Measurements from ENCODE around the gene PRKAG1. TPM values are rescaled to one million over a fixed set of nuclear protein-coding genes. Genes with fewer than 3 reads are reported as not detected.

Gene PRKAG1
- total and polyA plus RNA-seq, 4 donors, result 43.2 to 75.2 (median 69.9) TPM

GRCh38 chr12:48970702-48971334 lies 47.8 kb downstream of the PRKAG1 start:
- Histone ChIP-seq H3K4me3 (ENCODE audit: low read depth, low read length) (peak overlapping the region; percentile 39), H3K9me3 (ENCODE audit: control insufficient read depth, insufficient read depth, low read length) (no peaks in the 10 kb centered on the region), H3K27ac (ENCODE audit: low read depth, low read length) (no peak overlapping the region), H3K36me3 (ENCODE audit: control insufficient read depth, insufficient read depth, low read length) (peaks cover 9% of the 10 kb centered on the region), H3K27me3 (ENCODE audit: control insufficient read depth, insufficient read depth, low read length) (peaks cover 84% of the 10 kb centered on the region), H3K4me1 (ENCODE audit: control insufficient read depth, insufficient read depth, low read length) (peaks cover 35% of the 10 kb centered on the region)
- DNase-seq (ENCODE audit: low read depth in 4 of 6, low spot score in 6 of 6), result no peak
- 13% methylated on average over 4 of the region's 10 CpGs for WGBS (ENCODE audit: insufficient coverage)

DNA sequence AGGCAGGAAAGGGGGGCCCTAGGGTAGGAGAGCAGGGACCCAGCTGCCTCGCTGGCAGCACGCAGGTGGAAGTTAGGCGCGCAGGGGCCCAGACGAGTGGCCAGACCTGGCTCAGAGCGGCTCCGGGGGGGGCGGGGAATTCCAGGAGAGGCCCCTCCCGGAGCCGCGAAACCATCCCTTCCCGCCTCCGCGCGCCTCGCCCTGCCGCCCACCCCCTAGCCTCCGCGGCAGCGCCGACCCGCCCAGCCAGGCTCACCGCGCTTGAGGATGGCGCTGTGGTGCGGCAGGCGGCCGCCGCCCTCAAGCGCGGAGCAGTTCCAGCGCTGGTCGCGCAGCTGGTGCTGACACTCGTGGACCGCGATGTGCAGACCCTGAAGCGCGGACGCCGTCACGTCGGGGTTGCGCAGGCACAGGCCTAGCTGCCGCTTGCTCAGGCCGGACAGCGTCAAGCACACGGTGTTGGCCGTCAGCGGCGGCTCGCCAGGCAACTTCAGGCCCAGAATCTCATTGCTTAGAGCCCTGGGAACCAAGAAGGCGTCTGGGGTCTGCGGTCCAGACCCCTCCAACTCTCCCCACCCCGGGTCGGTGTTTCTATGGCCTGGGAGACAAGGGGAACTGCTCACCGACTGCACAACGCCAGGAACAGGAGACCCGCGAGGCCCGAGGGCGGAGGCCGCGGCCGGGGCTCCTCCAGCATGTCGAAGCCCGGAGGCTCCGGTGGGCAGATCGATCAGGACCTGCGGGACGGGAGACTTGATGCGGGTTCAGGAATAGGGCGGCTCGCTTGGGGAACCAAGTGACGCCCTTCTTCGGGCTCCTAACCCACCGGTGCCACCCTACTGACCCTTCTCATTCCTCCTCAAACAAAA lies 48.5 kb downstream of the PRKAG1 start:
- Histone ChIP-seq H3K9me3 (ENCODE audit: control insufficient read depth, insufficient read depth, low read length) (no peaks in the 10 kb centered on the region), H3K4me1 (ENCODE audit: control insufficient read depth, insufficient read depth, low read length) (peaks cover 35% of the 10 kb centered on the region), H3K4me3 (ENCODE audit: low read depth, low read length) (peak overlapping the region; percentile 24), H3K27me3 (ENCODE audit: control insufficient read depth, insufficient read depth, low read length) (peaks cover 77% of the 10 kb centered on the region), H3K27ac (ENCODE audit: low read depth, low read length) (no peak overlapping the region), H3K36me3 (ENCODE audit: control insufficient read depth, insufficient read depth, low read length) (peaks cover 9% of the 10 kb centered on the region)
- DNase-seq (ENCODE audit: low read depth in 4 of 6, low spot score in 6 of 6), result peak in 2 of 6 donors; percentile 46 to 52
- 6% methylated on average over 74 of the region's 77 CpGs for WGBS (ENCODE audit: insufficient coverage)

GRCh38 chr12:48969160-48969771 lies 49.3 kb downstream of the PRKAG1 start:
- Histone ChIP-seq H3K27ac (ENCODE audit: low read depth, low read length) (no peak overlapping the region), H3K9me3 (ENCODE audit: control insufficient read depth, insufficient read depth, low read length) (no peaks in the 10 kb centered on the region), H3K27me3 (ENCODE audit: control insufficient read depth, insufficient read depth, low read length) (peaks cover 70% of the 10 kb centered on the region), H3K36me3 (ENCODE audit: control insufficient read depth, insufficient read depth, low read length) (peaks cover 9% of the 10 kb centered on the region), H3K4me3 (ENCODE audit: low read depth, low read length) (no peak overlapping the region), H3K4me1 (ENCODE audit: control insufficient read depth, insufficient read depth, low read length) (peaks cover 35% of the 10 kb centered on the region)
- 20% methylated on average over 5 of the region's 8 CpGs for WGBS (ENCODE audit: insufficient coverage)
- no peak for DNase-seq (ENCODE audit: low read depth in 4 of 6, low spot score in 6 of 6)

- peaks cover 62% of the 10 kb centered on the region for H3K27me3 ChIP-seq (ENCODE audit: control insufficient read depth, insufficient read depth, low read length)
- peaks cover 35% of the 10 kb centered on the region for H3K4me1 ChIP-seq (ENCODE audit: control insufficient read depth, insufficient read depth, low read length)
- H3K9me3 ChIP-seq (ENCODE audit: control insufficient read depth, insufficient read depth, low read length), result no peaks in the 10 kb centered on the region
- WGBS (ENCODE audit: insufficient coverage), result 54% methylated on average over 3 of the region's 3 CpGs
- no peak overlapping the region for H3K27ac ChIP-seq (ENCODE audit: low read depth, low read length)
- no peak overlapping the region for H3K4me3 ChIP-seq (ENCODE audit: low read depth, low read length)
- peaks cover 9% of the 10 kb centered on the region for H3K36me3 ChIP-seq (ENCODE audit: control insufficient read depth, insufficient read depth, low read length)
- DNase-seq (ENCODE audit: low read depth in 4 of 6, low spot score in 6 of 6), result no peak
Measured at GRCh38 chr12:48968467-48968866, 50.1 kb downstream of the PRKAG1 start.

DNA sequence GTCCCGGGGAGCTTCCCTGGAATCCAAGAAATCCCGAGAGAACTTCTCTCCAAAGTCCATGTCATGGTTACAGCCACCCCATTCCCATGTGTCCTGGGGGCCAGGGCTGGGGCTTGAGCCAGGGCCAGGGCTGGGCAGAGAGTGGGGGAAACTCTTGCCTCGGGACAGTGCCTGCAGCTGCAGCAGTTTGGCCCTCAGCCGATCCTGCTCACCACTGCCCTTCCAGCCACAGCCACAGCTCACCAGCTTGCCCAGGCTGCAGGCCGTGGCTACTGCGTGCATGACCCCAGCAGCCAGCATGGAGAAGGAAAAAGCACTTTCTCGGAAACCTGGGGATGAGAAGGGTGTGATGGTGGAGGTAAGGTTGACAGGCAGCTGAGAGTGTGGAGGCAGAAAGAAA lies 50.6 kb downstream of the PRKAG1 start:
- WGBS (ENCODE audit: insufficient coverage), result 36% methylated on average over 3 of the region's 7 CpGs
- no peak for DNase-seq (ENCODE audit: low read depth in 4 of 6, low spot score in 6 of 6)
- peaks cover 35% of the 10 kb centered on the region for H3K4me1 ChIP-seq (ENCODE audit: control insufficient read depth, insufficient read depth, low read length)
- H3K4me3 ChIP-seq (ENCODE audit: low read depth, low read length), result no peak overlapping the region
- H3K36me3 ChIP-seq (ENCODE audit: control insufficient read depth, insufficient read depth, low read length), result peaks cover 9% of the 10 kb centered on the region
- no peak overlapping the region for H3K27ac ChIP-seq (ENCODE audit: low read depth, low read length)
- H3K9me3 ChIP-seq (ENCODE audit: control insufficient read depth, insufficient read depth, low read length), result no peaks in the 10 kb centered on the region
- H3K27me3 ChIP-seq (ENCODE audit: control insufficient read depth, insufficient read depth, low read length), result peaks cover 58% of the 10 kb centered on the region

GRCh38 chr12:48966177-48966895 lies 52.2 kb downstream of the PRKAG1 start:
- WGBS (ENCODE audit: insufficient coverage), result 55% methylated on average over 20 of the region's 20 CpGs
- no peak overlapping the region for H3K27ac ChIP-seq (ENCODE audit: low read depth, low read length)
- H3K4me3 ChIP-seq (ENCODE audit: low read depth, low read length), result no peak overlapping the region
- H3K4me1 ChIP-seq (ENCODE audit: control insufficient read depth, insufficient read depth, low read length), result peaks cover 22% of the 10 kb centered on the region
- no peak for DNase-seq (ENCODE audit: low read depth in 4 of 6, low spot score in 6 of 6)
- no peaks in the 10 kb centered on the region for H3K9me3 ChIP-seq (ENCODE audit: control insufficient read depth, insufficient read depth, low read length)
- H3K27me3 ChIP-seq (ENCODE audit: control insufficient read depth, insufficient read depth, low read length), result peaks cover 42% of the 10 kb centered on the region
- peaks cover 9% of the 10 kb centered on the region for H3K36me3 ChIP-seq (ENCODE audit: control insufficient read depth, insufficient read depth, low read length)

DNA sequence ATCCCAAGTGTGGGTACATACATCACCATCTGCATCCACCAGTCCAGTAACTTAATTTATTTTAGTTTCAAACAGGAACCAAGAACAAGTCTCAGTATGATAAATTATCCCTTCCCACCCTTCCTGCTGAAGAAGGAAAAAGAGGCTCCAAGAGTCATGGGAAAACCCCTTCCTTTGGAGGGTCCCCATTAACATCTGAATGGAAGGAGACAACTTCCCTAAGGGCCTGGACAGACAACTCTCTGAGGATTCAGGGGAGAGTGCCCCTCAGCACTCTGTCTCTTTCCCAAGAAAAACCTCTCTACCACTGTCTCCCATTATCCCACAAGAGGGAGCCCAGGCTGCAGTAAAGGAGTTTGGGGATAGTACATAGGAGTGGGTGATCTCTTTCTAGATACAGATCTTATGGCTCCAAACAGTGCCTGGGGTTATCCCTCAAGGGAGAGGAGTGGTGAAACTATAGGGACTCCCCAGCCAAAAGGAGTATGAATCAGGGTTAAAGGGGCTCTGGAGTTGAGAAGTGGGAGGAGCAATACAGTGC lies 53.2 kb downstream of the PRKAG1 start:
- Histone ChIP-seq H3K27ac (ENCODE audit: low read depth, low read length) (no peak overlapping the region), H3K36me3 (ENCODE audit: control insufficient read depth, insufficient read depth, low read length) (peaks cover 9% of the 10 kb centered on the region), H3K4me3 (ENCODE audit: low read depth, low read length) (no peak overlapping the region), H3K9me3 (ENCODE audit: control insufficient read depth, insufficient read depth, low read length) (no peaks in the 10 kb centered on the region), H3K27me3 (ENCODE audit: control insufficient read depth, insufficient read depth, low read length) (peaks cover 36% of the 10 kb centered on the region), H3K4me1 (ENCODE audit: control insufficient read depth, insufficient read depth, low read length) (peaks cover 13% of the 10 kb centered on the region)
- peak in 1 of 6 donors; percentile 17 for DNase-seq (ENCODE audit: low read depth in 4 of 6, low spot score in 6 of 6)

DNA sequence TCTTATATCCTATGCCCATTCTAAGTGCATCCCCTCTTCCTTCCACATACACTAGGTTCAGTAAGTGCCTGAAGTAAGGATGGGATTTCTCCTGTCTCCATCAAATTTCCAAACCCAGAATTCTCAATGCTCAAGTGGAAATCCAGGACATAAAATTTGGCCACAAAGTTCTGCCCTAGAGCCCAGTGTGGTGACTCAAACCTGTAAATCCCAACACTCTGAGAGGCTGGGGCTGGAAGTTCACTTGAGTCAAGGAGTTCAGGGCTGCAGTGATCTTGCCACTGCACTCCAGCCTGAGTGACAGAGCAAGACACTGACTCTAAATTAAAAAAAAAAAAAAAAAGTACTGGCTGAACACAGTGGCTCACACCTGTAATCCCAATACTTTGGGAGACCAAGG lies 56.8 kb downstream of the PRKAG1 start:
- Histone ChIP-seq H3K27me3 (ENCODE audit: control insufficient read depth, insufficient read depth, low read length) (peaks cover 11% of the 10 kb centered on the region), H3K4me3 (ENCODE audit: low read depth, low read length) (no peak overlapping the region), H3K36me3 (ENCODE audit: control insufficient read depth, insufficient read depth, low read length) (peaks cover 5% of the 10 kb centered on the region), H3K4me1 (ENCODE audit: control insufficient read depth, insufficient read depth, low read length) (peaks cover 5% of the 10 kb centered on the region), H3K9me3 (ENCODE audit: control insufficient read depth, insufficient read depth, low read length) (no peaks in the 10 kb centered on the region), H3K27ac (ENCODE audit: low read depth, low read length) (no peak overlapping the region)
- no peak for DNase-seq (ENCODE audit: low read depth in 4 of 6, low spot score in 6 of 6)

- H3K4me3 ChIP-seq (ENCODE audit: low read depth, low read length), result no peak overlapping the region
- no peaks in the 10 kb centered on the region for H3K9me3 ChIP-seq (ENCODE audit: control insufficient read depth, insufficient read depth, low read length)
- WGBS (ENCODE audit: insufficient coverage), result 42% methylated on average over 2 of the region's 4 CpGs
- H3K36me3 ChIP-seq (ENCODE audit: control insufficient read depth, insufficient read depth, low read length), result peaks cover 4% of the 10 kb centered on the region
- no peak for DNase-seq (ENCODE audit: low read depth in 4 of 6, low spot score in 6 of 6)
- H3K27me3 ChIP-seq (ENCODE audit: control insufficient read depth, insufficient read depth, low read length), result peaks cover 8% of the 10 kb centered on the region
- H3K4me1 ChIP-seq (ENCODE audit: control insufficient read depth, insufficient read depth, low read length), result peaks cover 9% of the 10 kb centered on the region
- H3K27ac ChIP-seq (ENCODE audit: low read depth, low read length), result no peak overlapping the region
Measured at GRCh38 chr12:48961331-48961730, 57.2 kb downstream of the PRKAG1 start.
